Liver (tissue), 3 donors: ENCODE results near the gene ARAF.

Experiments used
- CTCF ChIP-seq: fragments of 150-350 bp; IDR thresholded peaks from 2 replicates; pipeline ENCODE4 v1.5.1; 2017; ENCODE audit warnings: improper control_type of control experiment, low read depth, low read length; ENCODE audit not compliant: missing input control
- EGR1 ChIP-seq, 2 donors: IDR thresholded peaks; 2 replicates each; pipeline ENCODE4 v1.6.1; 2016 to 2018; ENCODE audit warnings: antibody characterized with exemption in 2 of 2, low read depth in 2 of 2
- FOXA2 ChIP-seq: IDR thresholded peaks from 2 replicates; pipeline ENCODE4 v1.6.1; 2016; ENCODE audit warnings: antibody characterized with exemption
- GABPA ChIP-seq, 2 donors: IDR thresholded peaks in 1 of 2; conservative IDR thresholded peaks in 1 of 2; 2 replicates each; pipeline ENCODE4 v1.6.1; 2016; ENCODE audit warnings: antibody characterized with exemption in 2 of 2, mild to moderate bottlenecking in 1 of 2, moderate library complexity in 1 of 2
- MAX ChIP-seq: IDR thresholded peaks from 2 replicates; pipeline ENCODE4 v1.6.1; 2016; ENCODE audit warnings: antibody characterized with exemption
- NR2F2 ChIP-seq: IDR thresholded peaks from 2 replicates; pipeline ENCODE4 v1.6.1; 2016; ENCODE audit warnings: antibody characterized with exemption
- RAD21 ChIP-seq, 2 donors: IDR thresholded peaks; 2 replicates each; pipeline ENCODE4 v1.6.1; 2016; ENCODE audit warnings: antibody characterized with exemption in 2 of 2, mild to moderate bottlenecking in 2 of 2
- REST ChIP-seq: IDR thresholded peaks from 2 replicates; pipeline ENCODE4 v1.6.1; 2016; ENCODE audit warnings: antibody characterized with exemption, mild to moderate bottlenecking
- SP1 ChIP-seq: IDR thresholded peaks from 2 replicates; pipeline ENCODE4 v1.6.1; 2018; ENCODE audit warnings: antibody characterized with exemption, mild to moderate bottlenecking
- TAF1 ChIP-seq: conservative IDR thresholded peaks from 2 replicates; pipeline ENCODE4 v1.6.1; 2016; ENCODE audit warnings: antibody characterized with exemption, mild to moderate bottlenecking
- YY1 ChIP-seq: IDR thresholded peaks from 2 replicates; pipeline ENCODE4 v1.6.1; 2016; ENCODE audit warnings: antibody characterized with exemption, mild to moderate bottlenecking
- ZBTB33 ChIP-seq: IDR thresholded peaks from 2 replicates; pipeline ENCODE4 v1.6.1; 2016; ENCODE audit warnings: antibody characterized with exemption
- donor health status: healthy.
- donor health status: healthy.

GRCh38 chrX:47590984-47591383 is 30.0 kb downstream of the ARAF start:
- no peak for TF ChIP-seq CTCF
- no peak for TF ChIP-seq RAD21 (IDR thresholded peaks at IDR 0.05)
- TF ChIP-seq REST, result no peak
- TF ChIP-seq GABPA (IDR thresholded peaks at IDR 0.05 in 1 of 2, conservative IDR thresholded peaks at IDR 0.05 in 1 of 2), result no peak
- TF ChIP-seq YY1, result no peak
- TF ChIP-seq TAF1, result no peak
- no peak for TF ChIP-seq ZBTB33
- no peak for TF ChIP-seq SP1
- no peak for TF ChIP-seq FOXA2
- TF ChIP-seq EGR1 (IDR thresholded peaks at IDR 0.05; ENCODE audit: low read depth in 2 of 2), result no peak
- no peak for TF ChIP-seq NR2F2
- TF ChIP-seq MAX, result no peak
